SK-N-MC (cell line): ENCODE data around the gene AGER.
"Not testable (repeated sequence)": the region's sequence is repeated elsewhere in the genome, so short reads cannot be mapped to it uniquely, and the experiment has no call there.

Experiments
- DNase-seq: peaks from one replicate; pipeline ENCODE4 v3.0.0-alpha.2; 2011; ENCODE audit warnings: low read depth, low spot score
- H3K27ac ChIP-seq: fragments of 200-600 bp; sonication (generic); 2 replicates; pipeline ENCODE4 v1.5.1; 2016; ENCODE audit warnings: mixed run types
- H3K36me3 ChIP-seq: fragments of 200-600 bp; sonication (generic); 2 replicates; pipeline ENCODE4 v1.6.1; 2017; ENCODE audit warnings: antibody characterized with exemption, low read length, mixed read lengths; ENCODE audit not compliant: insufficient read depth
- H3K4me3 ChIP-seq: fragments of 200-600 bp; sonication (generic); 2 replicates; pipeline ENCODE4 v1.5.1; 2016
- H3K9ac ChIP-seq: fragments of 200-600 bp; sonication (generic); 2 replicates; pipeline ENCODE4 v1.8.0; 2017; ENCODE audit warnings: mixed run types, mixed read lengths; ENCODE audit not compliant: insufficient read length
- H3K9me3 ChIP-seq: fragments of 200-600 bp; sonication (generic); 2 replicates; pipeline ENCODE4 v1.6.1; 2017; ENCODE audit warnings: low read depth, mild to moderate bottlenecking, antibody characterized with exemption, low read length, moderate library complexity, mixed read lengths
- EZH2 ChIP-seq: fragments of 200-600 bp; sonication (generic); IDR thresholded peaks from one replicate; pipeline ENCODE4 v1.6.1; 2017; ENCODE audit warnings: antibody characterized with exemption
- FOXP2 ChIP-seq: optimal IDR thresholded peaks from 2 replicates; pipeline ENCODE3; 2011; ENCODE audit warnings: mild to moderate bottlenecking, moderate library complexity; ENCODE audit not compliant: insufficient read depth; ENCODE audit errors: extremely low read length, control extremely low read depth
- POLR2AphosphoS5 ChIP-seq: IDR thresholded peaks from 2 replicates; pipeline ENCODE4 v1.6.1; 2012; ENCODE audit warnings: mild to moderate bottlenecking, low read depth, low read length, borderline replicate concordance

The AGER gene

DNA sequence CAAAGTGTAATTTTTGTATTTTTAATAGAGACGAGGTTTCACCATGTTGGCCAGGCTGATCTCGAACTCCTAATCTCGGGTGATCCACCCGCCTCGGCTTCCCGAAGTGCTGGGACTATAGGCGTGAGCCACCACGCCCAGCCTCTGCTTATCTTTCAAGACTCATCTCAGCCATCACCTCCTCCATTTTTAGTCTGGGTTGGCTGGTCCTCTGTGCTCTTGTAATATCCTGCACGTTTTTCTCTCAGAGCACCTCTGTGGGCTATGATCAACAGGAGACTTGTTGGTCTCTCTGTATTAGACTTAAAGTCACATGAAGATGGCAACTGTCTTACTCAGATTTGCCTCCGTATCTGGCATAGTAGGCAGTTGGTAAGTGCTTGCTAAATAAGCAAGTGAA, 32.2 kb upstream of the AGER start:
- Histone ChIP-seq H3K36me3 (no peaks in the 10 kb centered on the region), H3K9ac (no peak overlapping the region), H3K27ac (no peak overlapping the region), H3K4me3 (no peak overlapping the region), H3K9me3 (no peaks in the 10 kb centered on the region)
- no peak for TF ChIP-seq FOXP2
- no peak for TF ChIP-seq EZH2
- no peak for TF ChIP-seq POLR2AphosphoS5
- no peak for DNase-seq

DNA sequence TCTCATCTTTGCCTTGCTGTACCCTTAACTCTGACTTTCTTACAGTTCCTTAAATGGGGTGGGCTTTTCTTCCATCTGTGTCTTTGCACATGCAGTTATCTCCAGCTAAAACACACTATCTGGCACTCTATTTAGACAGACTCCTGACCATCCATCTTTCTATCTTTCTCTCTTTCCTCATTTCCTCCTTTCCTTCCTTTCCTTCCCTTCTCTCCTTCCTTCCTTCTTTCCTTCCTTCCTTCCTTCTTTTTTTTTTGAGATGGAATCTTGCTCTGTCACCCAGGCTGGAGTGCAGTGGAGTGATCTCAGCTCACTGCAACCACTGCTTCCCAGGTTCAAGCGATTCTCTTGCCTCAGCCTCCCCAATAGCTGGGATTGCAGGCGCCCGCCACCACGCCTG, 31.6 kb upstream of the AGER start:
- Histone ChIP-seq H3K9ac (no peak overlapping the region), H3K9me3 (no peaks in the 10 kb centered on the region), H3K36me3 (no peaks in the 10 kb centered on the region), H3K27ac (no peak overlapping the region), H3K4me3 (no peak overlapping the region)
- TF ChIP-seq FOXP2 (no peak), POLR2AphosphoS5 (no peak), EZH2 (no peak)
- no peak for DNase-seq

DNA sequence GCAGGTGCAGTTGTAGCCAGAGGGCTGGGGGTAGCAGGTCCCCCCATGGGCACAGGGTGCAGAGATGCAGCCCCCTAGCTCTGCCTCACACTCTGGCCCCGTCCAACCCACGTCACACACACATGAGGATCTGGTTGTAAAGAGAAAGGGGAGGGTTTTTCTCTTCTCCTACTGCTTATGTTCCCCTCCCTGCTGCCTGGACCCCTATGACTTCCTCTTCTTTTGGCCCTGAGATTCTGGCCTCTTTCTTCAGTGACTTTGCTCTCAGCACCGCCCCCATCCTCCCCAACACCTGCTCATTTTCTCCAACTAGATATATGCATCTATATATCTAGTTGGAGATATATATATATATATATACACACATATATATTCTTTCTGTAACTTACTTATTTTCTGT, 30.1 kb upstream of the AGER start:
- TF ChIP-seq POLR2AphosphoS5 (no peak), FOXP2 (no peak)
- no peak for DNase-seq
- Histone ChIP-seq H3K36me3 (no peaks in the 10 kb centered on the region), H3K27ac (no peak overlapping the region), H3K4me3 (no peak overlapping the region), H3K9ac (no peak overlapping the region), H3K9me3 (no peaks in the 10 kb centered on the region)

DNA sequence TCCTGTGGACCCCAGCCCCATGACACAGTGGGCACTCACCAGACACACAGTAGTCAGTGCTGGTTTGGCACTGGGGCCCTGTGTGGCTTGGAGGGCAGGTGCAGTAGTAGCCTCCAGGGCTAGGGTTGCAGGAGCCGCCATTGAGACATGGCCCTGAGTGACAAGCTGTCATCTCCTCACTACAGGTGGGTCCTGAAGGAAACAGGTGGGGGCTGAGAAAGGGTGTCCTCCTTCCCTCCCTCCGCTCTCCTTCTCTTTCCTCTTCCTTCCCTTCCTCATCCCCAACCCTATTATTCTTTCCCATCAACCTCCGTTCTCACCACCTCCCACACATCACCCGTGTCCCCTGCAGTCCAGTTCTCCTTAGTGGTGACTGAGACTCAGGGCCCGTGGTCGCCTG, 29.6 kb upstream of the AGER start:
- no peaks in the 10 kb centered on the region for H3K36me3 ChIP-seq
- DNase-seq, result no peak
- no peak overlapping the region for H3K4me3 ChIP-seq
- H3K27ac ChIP-seq, result no peak overlapping the region
- no peak overlapping the region for H3K9ac ChIP-seq
- H3K9me3 ChIP-seq, result no peaks in the 10 kb centered on the region
- TF ChIP-seq FOXP2 (no peak), POLR2AphosphoS5 (no peak), EZH2 (no peak)

DNA sequence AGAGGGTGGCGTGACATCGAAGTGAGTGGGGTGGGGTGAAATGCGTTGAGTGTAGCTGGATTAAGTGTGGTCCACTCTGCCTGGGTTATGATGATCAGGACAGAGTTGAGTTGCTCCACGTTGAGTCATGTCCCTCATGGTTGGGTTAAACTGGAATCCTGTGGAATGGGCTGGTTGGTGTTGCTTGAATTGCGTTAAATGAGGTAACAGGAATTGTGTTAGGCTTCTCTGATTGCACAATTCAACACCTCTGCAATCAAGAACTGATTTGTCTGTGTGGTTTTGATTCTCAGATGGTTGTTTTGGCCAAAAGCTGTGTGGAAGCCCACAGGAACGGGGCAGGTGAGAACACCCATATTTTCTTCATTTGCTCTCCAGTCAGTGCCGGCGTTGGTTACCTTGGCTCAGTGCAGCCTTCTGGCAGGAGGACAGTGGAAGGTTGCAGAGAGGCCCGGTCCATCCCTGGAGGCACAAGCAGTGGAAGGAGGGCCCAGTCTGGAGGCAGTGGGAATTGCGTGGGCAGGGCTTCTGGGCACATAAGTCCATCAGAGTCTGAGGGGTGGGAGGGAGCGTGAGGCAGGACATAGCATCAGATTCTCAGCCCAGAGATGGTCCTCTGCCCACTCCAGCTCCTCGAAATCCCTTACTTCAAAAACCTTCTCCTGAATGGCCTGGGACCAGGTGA, 28.2 kb upstream of the AGER start:
- 0 out of 2 replicates have a peak overlapping the region, but pooled peaks have one; percentile 19 for H3K27ac ChIP-seq
- H3K9ac ChIP-seq, result no peak overlapping the region
- no peak for TF ChIP-seq FOXP2
- no peak for TF ChIP-seq EZH2
- TF ChIP-seq POLR2AphosphoS5, result no peak
- H3K4me3 ChIP-seq, result no peak overlapping the region
- H3K36me3 ChIP-seq, result no peaks in the 10 kb centered on the region
- DNase-seq, result no peak
- no peaks in the 10 kb centered on the region for H3K9me3 ChIP-seq

DNA sequence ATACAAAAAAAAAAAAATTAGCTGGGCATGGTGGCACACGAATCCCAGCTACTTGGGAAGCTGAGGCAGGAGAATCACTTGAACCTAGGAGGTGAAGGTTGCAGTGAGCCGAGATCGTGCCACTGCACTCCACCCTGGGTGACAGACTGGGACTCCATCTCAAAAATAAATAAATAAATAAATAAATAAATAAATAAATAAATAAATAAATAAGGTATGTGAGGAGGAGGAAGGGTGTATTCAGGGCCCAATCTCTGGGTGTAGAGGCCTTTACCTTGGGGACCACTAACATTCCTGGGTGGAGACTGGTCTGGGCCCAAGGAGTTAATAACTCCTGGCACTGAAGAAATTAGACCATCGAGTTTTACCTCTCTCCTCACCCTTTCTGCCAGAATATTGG, 27.4 kb upstream of the AGER start:
- not testable (repeated sequence) for H3K36me3 ChIP-seq, H3K9me3 ChIP-seq, H3K9ac ChIP-seq, H3K4me3 ChIP-seq, H3K27ac ChIP-seq, DNase-seq

DNA sequence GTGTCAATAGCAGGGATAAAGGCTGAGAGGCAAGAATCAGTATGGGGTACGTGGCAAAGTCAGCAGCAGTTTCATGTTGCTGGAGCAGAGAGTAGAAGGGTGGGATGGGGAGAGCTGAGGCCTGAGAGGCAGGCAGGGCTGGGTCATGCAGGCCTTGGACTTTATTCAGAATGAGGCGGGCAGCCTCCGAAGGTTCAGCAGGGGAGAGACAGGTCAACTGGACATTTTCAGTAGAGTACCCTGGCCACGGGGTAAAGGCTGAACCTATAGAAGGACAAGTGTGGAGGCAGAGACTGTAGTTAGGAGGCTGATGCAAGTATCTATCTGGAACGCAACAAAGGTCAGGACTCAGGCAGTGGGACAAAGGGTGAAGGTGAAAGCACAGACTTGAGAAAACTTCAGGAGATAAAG, 26.1 kb upstream of the AGER start:
- Histone ChIP-seq H3K36me3 (no peaks in the 10 kb centered on the region), H3K9me3 (no peaks in the 10 kb centered on the region), H3K27ac (no peak overlapping the region), H3K4me3 (no peak overlapping the region), H3K9ac (no peak overlapping the region)
- no peak for TF ChIP-seq POLR2AphosphoS5
- no peak for TF ChIP-seq FOXP2
- TF ChIP-seq EZH2, result no peak
- no peak for DNase-seq

DNA sequence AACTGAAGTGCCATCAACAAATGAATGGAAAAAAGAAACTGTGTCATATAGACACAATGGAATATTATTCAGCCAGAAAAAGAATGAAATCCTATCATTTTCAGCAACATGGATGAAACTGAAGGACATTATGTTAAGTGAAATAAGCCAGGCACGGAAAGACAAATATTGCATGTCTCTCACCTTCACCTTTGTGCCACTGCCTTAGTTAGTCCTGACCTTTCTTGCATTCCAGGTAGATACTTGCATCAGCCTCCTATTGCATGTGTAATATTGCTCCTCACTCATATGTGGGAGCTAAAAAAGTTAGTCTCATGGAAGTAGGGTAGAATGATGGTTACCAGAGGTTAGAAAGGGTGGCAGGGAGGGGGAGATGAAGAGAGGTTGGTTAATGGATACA, 24.9 kb upstream of the AGER start:
- no peak for DNase-seq
- TF ChIP-seq FOXP2, result no peak
- no peak for TF ChIP-seq EZH2
- no peak for TF ChIP-seq POLR2AphosphoS5
- Histone ChIP-seq H3K4me3 (no peak overlapping the region), H3K27ac (no peak overlapping the region), H3K36me3 (no peaks in the 10 kb centered on the region), H3K9ac (no peak overlapping the region), H3K9me3 (no peaks in the 10 kb centered on the region)

DNA sequence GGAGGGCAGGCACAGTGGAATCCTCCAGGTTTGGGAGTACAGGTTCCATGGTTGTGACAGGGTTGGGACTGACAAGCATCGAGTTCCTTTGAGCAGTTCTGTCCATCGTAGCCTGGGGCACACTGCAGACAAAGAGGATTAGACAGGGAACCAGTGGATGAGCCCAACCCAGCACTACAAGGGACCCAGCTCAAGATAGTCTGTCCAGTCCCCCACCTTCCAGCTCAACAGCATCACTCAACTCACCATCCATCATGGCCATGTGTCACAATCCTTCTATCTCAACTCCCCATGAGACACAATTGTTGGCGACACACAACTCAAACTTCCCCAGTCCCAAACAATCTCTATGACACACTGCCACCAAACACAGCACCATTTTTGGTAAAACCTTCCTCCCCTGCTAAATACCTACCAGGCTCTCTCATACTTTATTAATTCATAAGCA, 20.2 kb upstream of the AGER start:
- no peak for DNase-seq
- H3K27ac ChIP-seq, result peak overlapping the region; percentile 52
- no peak overlapping the region for H3K4me3 ChIP-seq
- no peak for TF ChIP-seq EZH2
- no peak for TF ChIP-seq FOXP2
- no peak for TF ChIP-seq POLR2AphosphoS5
- H3K9ac ChIP-seq, result no peak overlapping the region
- no peaks in the 10 kb centered on the region for H3K9me3 ChIP-seq
- H3K36me3 ChIP-seq, result no peaks in the 10 kb centered on the region
